Measurements from ENCODE around the gene SYCP2. TPM values are rescaled to one million over a fixed set of nuclear protein-coding genes. Genes with fewer than 3 reads are reported as not detected.

SYCP2 gene
- total RNA-seq, 1 donor from 2014 or later = 3.7 TPM

DNA sequence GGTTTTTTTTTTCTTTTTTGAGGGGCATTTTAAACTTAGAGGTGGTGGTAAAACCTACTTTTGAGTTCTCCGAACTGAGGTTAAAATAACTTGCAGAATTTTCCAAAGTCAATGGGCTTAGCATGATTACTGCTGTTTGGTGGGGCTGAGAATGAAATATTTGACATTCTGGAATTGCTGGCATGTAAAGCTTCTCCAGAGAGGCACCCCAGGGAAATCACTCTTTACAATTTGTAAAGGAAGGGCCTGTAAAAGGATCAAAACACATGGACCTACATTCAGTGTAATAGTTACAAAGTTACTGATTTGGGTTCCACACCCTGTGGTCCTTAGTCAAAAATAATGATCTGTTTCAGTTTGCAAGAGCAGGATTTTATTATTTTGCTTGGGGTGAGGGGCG lies 12.3 kb upstream of the SYCP2 start:
- H3K9ac ChIP-seq (ENCODE audit: low read depth in 1 of 3, low read length in 3 of 3) = peak overlapping the region in 1 of 3 donors; percentile 13
- H3K36me3 ChIP-seq (ENCODE audit: control insufficient read depth in 3 of 3, insufficient read depth in 3 of 3, low read length in 3 of 3) = peaks cover 12 to 38% (median 28%) of the 10 kb centered on the region in 3 donors
- no peaks in the 10 kb centered on the region for H3K9me3 ChIP-seq (ENCODE audit: control insufficient read depth in 3 of 3, low read length in 3 of 3)

DNA sequence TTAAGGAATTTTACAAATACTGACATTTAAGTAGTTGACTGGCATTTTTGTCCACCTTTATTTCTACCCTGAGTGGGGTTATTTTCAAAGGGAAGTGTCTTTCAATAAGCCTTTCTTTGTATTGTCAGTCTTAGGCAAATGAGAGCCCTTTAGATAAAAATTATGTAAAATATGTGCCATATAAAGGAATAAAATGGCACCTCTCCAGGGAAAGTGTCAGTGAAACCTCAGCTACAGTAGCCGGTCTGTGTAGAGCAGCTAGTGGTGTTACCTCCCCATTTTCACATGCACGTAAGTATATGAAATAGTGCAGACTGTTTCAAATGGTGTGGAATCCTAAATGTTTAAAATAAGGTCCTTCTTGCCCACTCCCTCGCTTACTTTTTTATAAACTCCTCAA lies 11.7 kb upstream of the SYCP2 start:
- no peak overlapping the region for H3K27ac ChIP-seq (ENCODE audit: low read depth, low read length)
- H3K36me3 ChIP-seq (ENCODE audit: control insufficient read depth in 3 of 3, insufficient read depth in 3 of 3, low read length in 3 of 3) = peaks cover 12 to 37% (median 28%) of the 10 kb centered on the region in 3 donors
- no peaks in the 10 kb centered on the region for H3K27me3 ChIP-seq (ENCODE audit: control insufficient read depth in 3 of 3, insufficient read depth in 3 of 3, low read length in 3 of 3)
- no peak overlapping the region for H3K4me3 ChIP-seq (ENCODE audit: low read length in 3 of 3)
- no peaks in the 10 kb centered on the region for H3K9me3 ChIP-seq (ENCODE audit: control insufficient read depth in 3 of 3, low read length in 3 of 3)
- peak overlapping the region in 1 of 3 donors; percentile 13 for H3K9ac ChIP-seq (ENCODE audit: low read depth in 1 of 3, low read length in 3 of 3)
- H3K4me1 ChIP-seq (ENCODE audit: control insufficient read depth in 3 of 3, insufficient read depth in 3 of 3, low read length in 3 of 3) = peaks cover 14 to 26% (median 16%) of the 10 kb centered on the region in 3 donors

More for the DNA sequence above, 12.3 kb upstream of the SYCP2 start:
- Histone ChIP-seq H3K27ac (ENCODE audit: low read depth, low read length) (no peak overlapping the region), H3K27me3 (ENCODE audit: control insufficient read depth in 3 of 3, insufficient read depth in 3 of 3, low read length in 3 of 3) (no peaks in the 10 kb centered on the region), H3K4me1 (ENCODE audit: control insufficient read depth in 3 of 3, insufficient read depth in 3 of 3, low read length in 3 of 3) (peaks cover 14 to 26% (median 15%) of the 10 kb centered on the region in 3 donors), H3K4me3 (ENCODE audit: low read length in 3 of 3) (no peak overlapping the region)

DNA sequence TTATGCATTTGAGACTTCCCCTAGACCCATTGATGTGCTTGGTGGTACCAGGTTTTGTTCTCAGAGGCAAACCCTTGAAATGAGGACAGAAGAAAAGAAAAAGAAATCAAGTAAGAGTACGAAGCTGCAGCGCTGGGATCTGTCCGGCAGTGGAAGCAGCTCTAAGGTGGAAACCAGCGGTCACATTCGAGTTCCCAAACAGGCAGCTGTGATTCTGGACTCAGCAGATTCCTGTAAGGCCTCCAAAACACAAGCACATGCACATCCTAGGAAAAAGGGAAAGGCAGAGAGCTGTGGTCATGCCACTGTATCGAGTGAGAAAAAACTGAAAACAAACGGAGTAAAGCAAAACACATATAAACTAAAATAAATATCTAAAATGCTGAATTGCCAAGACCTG lies 11.3 kb upstream of the SYCP2 start:
- Histone ChIP-seq H3K9me3 (ENCODE audit: control insufficient read depth in 3 of 3, low read length in 3 of 3) (no peaks in the 10 kb centered on the region), H3K27ac (ENCODE audit: low read depth, low read length) (no peak overlapping the region), H3K4me1 (ENCODE audit: control insufficient read depth in 3 of 3, insufficient read depth in 3 of 3, low read length in 3 of 3) (peaks cover 14 to 26% (median 19%) of the 10 kb centered on the region in 3 donors), H3K27me3 (ENCODE audit: control insufficient read depth in 3 of 3, insufficient read depth in 3 of 3, low read length in 3 of 3) (no peaks in the 10 kb centered on the region), H3K36me3 (ENCODE audit: control insufficient read depth in 3 of 3, insufficient read depth in 3 of 3, low read length in 3 of 3) (peaks cover 12 to 35% (median 28%) of the 10 kb centered on the region in 3 donors), H3K4me3 (ENCODE audit: low read length in 3 of 3) (no peak overlapping the region), H3K9ac (ENCODE audit: low read depth in 1 of 3, low read length in 3 of 3) (no peak overlapping the region)

DNA sequence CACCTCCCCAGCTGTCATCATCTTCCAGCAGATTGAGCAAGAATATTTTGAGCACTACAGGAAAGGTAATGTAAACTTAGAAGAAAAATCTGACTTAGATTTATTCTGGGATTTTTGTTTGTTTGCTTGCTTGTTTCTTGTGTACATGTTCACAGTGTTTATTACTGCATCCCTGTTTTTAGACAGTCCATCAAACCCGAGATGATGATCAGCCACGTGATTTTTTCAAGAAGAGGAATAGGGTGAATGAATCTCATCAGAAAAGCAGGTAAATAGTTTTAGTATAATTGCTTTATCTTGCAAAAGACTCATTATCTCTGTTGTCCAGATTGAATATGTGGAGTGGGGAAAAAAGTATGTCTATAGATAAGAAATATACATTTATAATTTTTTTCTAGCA lies 8.8 kb upstream of the SYCP2 start:
- H3K4me1 ChIP-seq (ENCODE audit: control insufficient read depth in 3 of 3, insufficient read depth in 3 of 3, low read length in 3 of 3) = peaks cover 31 to 48% (median 34%) of the 10 kb centered on the region in 3 donors

DNA sequence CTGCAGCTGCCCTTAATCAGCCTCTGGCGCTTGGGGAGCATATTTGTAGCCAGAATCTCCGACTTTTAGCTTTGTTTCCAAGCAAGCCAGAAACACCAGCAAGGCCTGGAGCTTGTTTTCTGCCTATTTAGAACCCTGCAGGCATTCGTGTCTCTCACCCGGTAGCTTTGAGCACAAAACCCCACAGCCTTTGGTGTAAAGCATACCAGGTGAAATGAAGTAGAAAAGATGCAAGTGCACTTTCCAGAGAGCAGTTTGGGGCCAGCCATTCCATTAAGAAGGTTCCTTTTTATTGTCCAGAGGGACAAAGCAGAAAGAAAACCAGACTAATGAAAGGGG lies 7.5 kb upstream of the SYCP2 start:
- Histone ChIP-seq H3K36me3 (ENCODE audit: control insufficient read depth in 3 of 3, insufficient read depth in 3 of 3, low read length in 3 of 3) (peaks cover 12 to 28% (median 25%) of the 10 kb centered on the region in 3 donors), H3K9ac (ENCODE audit: low read depth in 1 of 3, low read length in 3 of 3) (peak overlapping the region; percentile 83 to 99 (median 98)), H3K9me3 (ENCODE audit: control insufficient read depth in 3 of 3, low read length in 3 of 3) (no peaks in the 10 kb centered on the region), H3K27me3 (ENCODE audit: control insufficient read depth in 3 of 3, insufficient read depth in 3 of 3, low read length in 3 of 3) (no peaks in the 10 kb centered on the region), H3K4me3 (ENCODE audit: low read length in 3 of 3) (peak overlapping the region; percentile 80 to 97 (median 88)), H3K4me1 (ENCODE audit: control insufficient read depth in 3 of 3, insufficient read depth in 3 of 3, low read length in 3 of 3) (peaks cover 31 to 51% (median 42%) of the 10 kb centered on the region in 3 donors), H3K27ac (ENCODE audit: low read depth, low read length) (peak overlapping the region; percentile 93)

More for the DNA sequence above, 8.8 kb upstream of the SYCP2 start:
- Histone ChIP-seq H3K27ac (ENCODE audit: low read depth, low read length) (no peak overlapping the region), H3K36me3 (ENCODE audit: control insufficient read depth in 3 of 3, insufficient read depth in 3 of 3, low read length in 3 of 3) (peaks cover 12 to 30% (median 28%) of the 10 kb centered on the region in 3 donors), H3K9ac (ENCODE audit: low read depth in 1 of 3, low read length in 3 of 3) (peak overlapping the region in 2 of 3 donors; percentile 0 to 53), H3K27me3 (ENCODE audit: control insufficient read depth in 3 of 3, insufficient read depth in 3 of 3, low read length in 3 of 3) (no peaks in the 10 kb centered on the region), H3K4me3 (ENCODE audit: low read length in 3 of 3) (peak overlapping the region in 1 of 3 donors; percentile 80), H3K9me3 (ENCODE audit: control insufficient read depth in 3 of 3, low read length in 3 of 3) (no peaks in the 10 kb centered on the region)

DNA sequence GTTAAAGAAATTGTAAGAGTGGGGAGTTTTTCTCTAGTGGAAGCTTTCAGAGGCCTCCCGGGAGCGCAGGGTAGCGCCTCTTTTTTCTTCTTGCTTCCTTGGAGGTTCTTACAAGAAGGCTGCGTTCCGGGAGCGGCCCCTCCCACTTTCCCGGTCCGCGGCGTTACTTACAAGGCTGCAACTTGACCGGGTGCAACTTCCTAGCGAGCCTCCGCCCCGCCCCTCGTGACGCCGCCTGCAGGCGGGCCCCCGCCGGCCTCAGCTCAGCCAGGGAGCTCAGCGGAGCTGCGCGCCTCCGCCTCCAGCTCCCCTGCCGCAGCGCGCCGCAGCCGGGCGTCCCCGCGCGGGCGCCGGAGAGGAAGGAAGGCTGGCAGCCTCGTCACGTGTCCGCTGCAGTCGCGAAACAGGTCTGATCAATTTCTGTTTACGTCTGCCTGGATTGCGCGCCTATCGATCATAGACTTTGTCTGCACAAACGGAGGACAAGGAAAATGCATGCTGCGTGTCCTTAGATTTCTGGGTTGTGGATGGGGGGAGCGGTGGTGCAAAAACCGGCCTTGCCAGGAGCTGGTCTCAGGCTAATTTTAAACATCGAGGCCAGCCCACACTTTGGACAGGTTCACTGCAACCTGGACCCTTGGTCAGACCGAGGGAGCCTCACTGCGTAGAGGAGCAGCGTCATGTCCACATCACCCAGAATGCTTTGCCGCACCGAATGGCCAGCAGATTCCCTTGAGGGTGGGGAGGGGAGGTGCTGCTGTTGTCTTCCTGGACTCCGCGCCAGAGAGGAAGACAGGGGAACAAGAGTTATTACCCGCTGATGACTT lies 6.9 kb upstream of the SYCP2 start, which contains the start of the genes FAM217B and PPP1R3D:
FAM217B (plus strand) TSS at position 261 of the 827 bp plus-strand sequence. CDS start 3,555 bp downstream, outside the sequence.
PPP1R3D (minus strand) TSS at position 177 of the 827 bp plus-strand sequence. CDS start 374 bp downstream, outside the sequence.
- Histone ChIP-seq H3K4me1 (ENCODE audit: control insufficient read depth in 3 of 3, insufficient read depth in 3 of 3, low read length in 3 of 3) (peaks cover 31 to 48% (median 42%) of the 10 kb centered on the region in 3 donors), H3K9me3 (ENCODE audit: control insufficient read depth in 3 of 3, low read length in 3 of 3) (no peaks in the 10 kb centered on the region), H3K27ac (ENCODE audit: low read depth, low read length) (peak within 1 kb of the TSS; percentile 93), H3K36me3 (ENCODE audit: control insufficient read depth in 3 of 3, insufficient read depth in 3 of 3, low read length in 3 of 3) (peaks cover 12 to 26% (median 23%) of the 10 kb centered on the region in 3 donors), H3K27me3 (ENCODE audit: control insufficient read depth in 3 of 3, insufficient read depth in 3 of 3, low read length in 3 of 3) (no peaks in the 10 kb centered on the region), H3K4me3 (ENCODE audit: low read length in 3 of 3) (peak within 1 kb of the TSS; percentile 86 to 97 (median 88)), H3K9ac (ENCODE audit: low read depth in 1 of 3, low read length in 3 of 3) (peak within 1 kb of the TSS; percentile 83 to 99 (median 98))

DNA sequence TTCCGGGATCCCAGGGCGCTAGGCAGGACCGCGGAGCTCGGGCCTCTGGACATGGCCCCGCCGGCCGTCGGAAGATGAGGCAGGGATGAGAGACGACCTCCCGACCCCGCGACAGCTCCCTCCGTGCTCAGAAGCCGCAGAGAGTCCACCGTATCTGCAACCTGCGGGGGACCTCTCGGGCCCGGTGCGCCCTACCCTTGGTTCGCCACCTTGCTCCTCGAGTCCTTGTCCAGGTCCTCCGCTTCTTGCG lies 6.4 kb upstream of the SYCP2 start:
- Histone ChIP-seq H3K4me1 (ENCODE audit: control insufficient read depth in 3 of 3, insufficient read depth in 3 of 3, low read length in 3 of 3) (peaks cover 31 to 48% (median 42%) of the 10 kb centered on the region in 3 donors), H3K27ac (ENCODE audit: low read depth, low read length) (peak overlapping the region; percentile 93), H3K36me3 (ENCODE audit: control insufficient read depth in 3 of 3, insufficient read depth in 3 of 3, low read length in 3 of 3) (peaks cover 12 to 22% (median 18%) of the 10 kb centered on the region in 3 donors), H3K27me3 (ENCODE audit: control insufficient read depth in 3 of 3, insufficient read depth in 3 of 3, low read length in 3 of 3) (no peaks in the 10 kb centered on the region), H3K9me3 (ENCODE audit: control insufficient read depth in 3 of 3, low read length in 3 of 3) (no peaks in the 10 kb centered on the region), H3K4me3 (ENCODE audit: low read length in 3 of 3) (peak overlapping the region; percentile 86 to 97 (median 88)), H3K9ac (ENCODE audit: low read depth in 1 of 3, low read length in 3 of 3) (peak overlapping the region; percentile 83 to 98 (median 91))

DNA sequence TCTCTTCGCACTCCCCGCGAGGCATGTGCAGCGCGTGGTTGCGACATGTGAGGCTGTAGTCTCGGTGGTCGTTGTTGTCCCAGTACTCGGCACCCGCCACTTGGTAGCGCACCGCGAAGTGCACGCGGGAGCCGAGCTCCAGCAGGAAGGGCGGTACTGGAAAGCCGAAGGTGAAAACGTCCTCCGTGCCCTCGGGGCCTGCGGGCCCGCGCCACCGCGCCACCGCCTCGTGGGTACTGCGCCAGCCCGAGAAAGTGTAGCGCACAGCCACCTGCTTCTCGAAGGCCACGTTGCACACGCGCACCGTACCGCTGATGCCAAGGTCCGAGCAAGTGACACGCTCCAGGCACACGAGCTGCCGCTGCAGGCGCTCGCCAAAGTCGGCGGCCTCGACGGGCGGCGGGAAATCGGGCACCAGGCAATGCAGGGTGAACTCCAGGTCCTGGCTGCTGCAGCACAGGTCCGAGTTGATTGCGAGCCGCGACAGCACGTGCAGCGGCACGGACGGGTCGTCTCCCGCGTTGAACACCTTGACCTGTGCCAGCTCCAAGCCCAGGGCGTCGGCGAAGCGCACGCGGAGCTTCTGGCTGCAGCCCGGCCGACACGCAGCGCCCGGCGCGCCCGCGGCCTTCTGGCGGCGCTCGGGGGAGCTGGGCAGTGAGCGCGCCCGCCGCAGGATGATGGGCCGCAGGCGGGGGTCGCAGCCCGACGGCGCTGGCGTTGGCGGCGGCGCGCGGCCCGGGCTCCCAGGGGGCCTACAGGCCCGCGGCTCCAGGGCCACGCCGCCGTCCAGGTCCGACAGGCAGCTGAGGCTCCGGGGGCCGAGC lies 5.8 kb upstream of the SYCP2 start:
- Histone ChIP-seq H3K9me3 (ENCODE audit: control insufficient read depth in 3 of 3, low read length in 3 of 3) (no peaks in the 10 kb centered on the region), H3K4me3 (ENCODE audit: low read length in 3 of 3) (peak overlapping the region; percentile 86 to 97 (median 88)), H3K4me1 (ENCODE audit: control insufficient read depth in 3 of 3, insufficient read depth in 3 of 3, low read length in 3 of 3) (peaks cover 32 to 44% (median 43%) of the 10 kb centered on the region in 3 donors), H3K36me3 (ENCODE audit: control insufficient read depth in 3 of 3, insufficient read depth in 3 of 3, low read length in 3 of 3) (peaks cover 9 to 17% (median 12%) of the 10 kb centered on the region in 3 donors), H3K27ac (ENCODE audit: low read depth, low read length) (peak overlapping the region; percentile 93), H3K27me3 (ENCODE audit: control insufficient read depth in 3 of 3, insufficient read depth in 3 of 3, low read length in 3 of 3) (no peaks in the 10 kb centered on the region), H3K9ac (ENCODE audit: low read depth in 1 of 3, low read length in 3 of 3) (peak overlapping the region; percentile 83 to 98 (median 91))

DNA sequence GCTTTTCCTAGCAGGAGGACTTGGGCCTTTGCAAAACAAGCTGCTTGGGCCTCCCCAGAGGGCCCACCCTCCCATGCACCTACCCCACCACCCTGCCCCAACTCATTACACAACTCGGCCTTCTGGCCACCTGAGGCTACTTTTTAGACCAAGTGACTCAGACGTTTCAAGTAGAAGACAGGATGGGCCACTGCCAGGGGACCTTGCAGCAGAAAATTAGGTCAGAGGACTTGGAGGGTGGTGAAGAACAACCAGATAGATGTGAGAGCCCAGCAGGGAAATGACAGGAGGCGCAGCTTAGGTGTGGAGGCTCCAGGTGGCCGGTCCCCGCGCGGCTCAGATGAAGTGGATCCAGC lies 5.2 kb upstream of the SYCP2 start:
- H3K27me3 ChIP-seq (ENCODE audit: control insufficient read depth in 3 of 3, insufficient read depth in 3 of 3, low read length in 3 of 3) = no peaks in the 10 kb centered on the region
- H3K36me3 ChIP-seq (ENCODE audit: control insufficient read depth in 3 of 3, insufficient read depth in 3 of 3, low read length in 3 of 3) = peaks cover 3 to 11% (median 6%) of the 10 kb centered on the region in 3 donors
- H3K9me3 ChIP-seq (ENCODE audit: control insufficient read depth in 3 of 3, low read length in 3 of 3) = no peaks in the 10 kb centered on the region
- H3K27ac ChIP-seq (ENCODE audit: low read depth, low read length) = peak overlapping the region; percentile 59
- H3K4me3 ChIP-seq (ENCODE audit: low read length in 3 of 3) = peak overlapping the region; percentile 59 to 97 (median 88)
- H3K4me1 ChIP-seq (ENCODE audit: control insufficient read depth in 3 of 3, insufficient read depth in 3 of 3, low read length in 3 of 3) = peaks cover 34 to 46% (median 44%) of the 10 kb centered on the region in 3 donors
- H3K9ac ChIP-seq (ENCODE audit: low read depth in 1 of 3, low read length in 3 of 3) = peak overlapping the region in 2 of 3 donors; percentile 18 to 57
